H1 (cell line): ENCODE data around the gene PLPPR1. TPM values are rescaled to one million over a fixed set of nuclear protein-coding genes. Genes with fewer than 3 reads are reported as not detected.
"Not testable (repeated sequence)": the region's sequence is repeated elsewhere in the genome, so short reads cannot be mapped to it uniquely, and the experiment has no call there.

Experiments
- CTCF ChIA-PET: fragments of 300-600 bp; sonication (Branson Sonifier 250); formaldehyde crosslinking; loops from one replicate; lab custom pipeline; 2021; ENCODE audit not compliant: partially characterized antibody; lab: Charles Lee
- POLR2A ChIA-PET: fragments of 300-600 bp; sonication (Branson Sonifier 250); formaldehyde crosslinking; loops from one replicate; lab custom pipeline; 2021; ENCODE audit warnings: inconsistent platforms; ENCODE audit not compliant: partially characterized antibody; lab: Charles Lee
- DNase-seq, 2 experiments: peaks; one replicate each; pipeline versions ENCODE4 v3.0.0 to v3.0.0-alpha.2; 2010 to 2022; ENCODE audit warnings: low spot score in 2 of 2, low read depth in 1 of 2, mixed read lengths in 1 of 2
- FAIRE-seq: peaks from 2 replicates; lab custom pipeline; 2011; peaks lifted over from hg19 to GRCh38; lab: Jason Lieb, UNC
- H2AFZ ChIP-seq: 2 replicates; pipeline ENCODE4 v1.8.1; 2012; ENCODE audit warnings: low read length, inconsistent platforms
- H2AK5ac ChIP-seq: 2 replicates; pipeline ENCODE4 v1.6.1; 2013; ENCODE audit warnings: low read depth, low read length
- H2BK120ac ChIP-seq: replicated peaks from 2 replicates; pipeline ENCODE3; 2013; ENCODE audit warnings: low read depth, low read length, inconsistent platforms
- H2BK12ac ChIP-seq: 2 replicates; pipeline ENCODE4 v1.6.1; 2013; ENCODE audit warnings: low read depth, low read length
- H2BK15ac ChIP-seq: 2 replicates; pipeline ENCODE4 v1.6.1; 2013; ENCODE audit warnings: low read length
- H2BK20ac ChIP-seq: 2 replicates; pipeline ENCODE4 v1.6.1; 2013; ENCODE audit warnings: low read length
- H2BK5ac ChIP-seq: 2 replicates; pipeline ENCODE4 v1.6.1; 2013; ENCODE audit warnings: low read depth, low read length
- H3K14ac ChIP-seq: 2 replicates; pipeline ENCODE4 v1.6.1; 2013; ENCODE audit warnings: inconsistent platforms; ENCODE audit not compliant: insufficient read length
- H3K18ac ChIP-seq: 2 replicates; pipeline ENCODE4 v1.6.1; 2013; ENCODE audit warnings: low read length; ENCODE audit errors: extremely low read depth
- H3K23ac ChIP-seq: 2 replicates; pipeline ENCODE4 v1.6.1; 2013; ENCODE audit warnings: inconsistent platforms; ENCODE audit not compliant: insufficient read length
- H3K23me2 ChIP-seq: 2 replicates; pipeline ENCODE4 v1.6.1; 2013; ENCODE audit warnings: low read depth, low read length
- H3K27ac ChIP-seq: 2 replicates; pipeline ENCODE4 v1.6.1; 2011; ENCODE audit warnings: low read depth, low read length, inconsistent platforms
- H3K27me3 ChIP-seq, 4 experiments: replicated peaks in 1 of 4; 1 replicate in 1 of 4; 2 replicates in 3 of 4; pipeline versions ENCODE4 v1.6.1 to v1.8.1; 2011 to 2013; ENCODE audit warnings: low read length in 3 of 4, mild to moderate bottlenecking in 3 of 4, inconsistent platforms in 2 of 4, mixed read lengths in 2 of 4, moderate library complexity in 1 of 4; ENCODE audit not compliant: control insufficient read depth in 3 of 4, insufficient read depth in 3 of 4; ENCODE audit errors: extremely low read depth in 1 of 4
- H3K36me3 ChIP-seq, 4 experiments: 2 replicates each; pipeline versions ENCODE4 v1.6.1 to v1.8.1; 2011 to 2013; ENCODE audit warnings: mild to moderate bottlenecking in 4 of 4, low read length in 3 of 4, moderate library complexity in 2 of 4, control low read depth in 1 of 4, inconsistent platforms in 1 of 4; ENCODE audit not compliant: insufficient read depth in 4 of 4, control insufficient read depth in 2 of 4
- H3K4ac ChIP-seq: replicated peaks from 2 replicates; pipeline ENCODE3; 2013; ENCODE audit warnings: low read length, low read depth, mixed read lengths, inconsistent platforms; ENCODE audit not compliant: insufficient read length
- H3K4me1 ChIP-seq, 4 experiments: replicated peaks in 1 of 4; 1 replicate in 1 of 4; 2 replicates in 3 of 4; pipeline versions ENCODE4 v1.6.1 to v1.8.1; 2011 to 2013; ENCODE audit warnings: low read length in 3 of 4, inconsistent platforms in 2 of 4, mixed read lengths in 1 of 4; ENCODE audit not compliant: insufficient read depth in 4 of 4, control insufficient read depth in 3 of 4
- H3K4me2 ChIP-seq, 2 experiments: 2 replicates each; pipeline versions ENCODE4 v1.6.1 to v1.8.1; 2011 to 2013; ENCODE audit warnings: low read depth in 2 of 2, low read length in 2 of 2, control low read depth in 1 of 2, inconsistent platforms in 1 of 2, mild to moderate bottlenecking in 1 of 2; ENCODE audit not compliant: insufficient read depth in 1 of 2
- H3K4me3 ChIP-seq, 4 experiments: fragments of 200-600, 300-600 bp in 1 of 4; sonication (generic), shearing (Covaris generic), sonication (Bioruptor Twin) in 1 of 4; 2 replicates each; pipeline versions ENCODE4 v1.5.1 to v1.8.1; 2011 to 2016; ENCODE audit warnings: low read length in 4 of 4, low read depth in 3 of 4, control low read depth in 2 of 4, inconsistent platforms in 2 of 4, mild to moderate bottlenecking in 2 of 4, mixed read lengths in 1 of 4, moderate library complexity in 1 of 4; ENCODE audit not compliant: insufficient read depth in 2 of 4; ENCODE audit errors: extremely low read depth in 1 of 4
- H3K56ac ChIP-seq: replicated peaks from 2 replicates; pipeline ENCODE3; 2013; ENCODE audit warnings: low read depth, mild to moderate bottlenecking, mixed read lengths, low read length, inconsistent platforms; ENCODE audit not compliant: insufficient read length
- H3K79me1 ChIP-seq: 2 replicates; pipeline ENCODE4 v1.6.1; 2013; ENCODE audit warnings: low read depth, low read length, control low read depth
- H3K79me2 ChIP-seq, 2 experiments: 2 replicates each; pipeline versions ENCODE4 v1.6.1 to v1.8.1; 2012 to 2013; ENCODE audit warnings: low read length in 2 of 2, mild to moderate bottlenecking in 2 of 2, inconsistent platforms in 1 of 2; ENCODE audit not compliant: insufficient read depth in 2 of 2, control insufficient read depth in 1 of 2
- H3K9ac ChIP-seq, 4 experiments: replicated peaks in 1 of 4; 1 replicate in 1 of 4; 2 replicates in 3 of 4; pipeline versions ENCODE4 v1.6.1 to v1.8.1; 2011 to 2013; ENCODE audit warnings: low read depth in 3 of 4, low read length in 3 of 4, control low read depth in 2 of 4, mild to moderate bottlenecking in 2 of 4, moderate library complexity in 2 of 4, inconsistent platforms in 1 of 4; ENCODE audit errors: extremely low read depth in 1 of 4
- H3K9me3 ChIP-seq, 2 experiments: 2 replicates each; pipeline versions ENCODE4 v1.6.1 to v1.8.1; 2012 to 2013; ENCODE audit warnings: mild to moderate bottlenecking in 2 of 2, moderate library complexity in 2 of 2, control low read depth in 1 of 2, inconsistent platforms in 1 of 2, low read depth in 1 of 2, low read length in 1 of 2, mixed read lengths in 1 of 2; ENCODE audit not compliant: insufficient read depth in 2 of 2
- H4K20me1 ChIP-seq, 2 experiments: replicated peaks in 1 of 2; 2 replicates each; pipeline versions ENCODE3 to v1.8.1; 2011 to 2013; ENCODE audit warnings: inconsistent platforms in 2 of 2, low read length in 2 of 2, mild to moderate bottlenecking in 1 of 2; ENCODE audit not compliant: insufficient read depth in 2 of 2, control insufficient read depth in 1 of 2
- H4K5ac ChIP-seq: 2 replicates; pipeline ENCODE4 v1.6.1; 2013; ENCODE audit warnings: low read length, low read depth, mixed read lengths, inconsistent platforms; ENCODE audit not compliant: insufficient read length
- H4K8ac ChIP-seq: 2 replicates; pipeline ENCODE4 v1.8.0; 2013; ENCODE audit warnings: mild to moderate bottlenecking, moderate library complexity, low read length, inconsistent platforms; ENCODE audit not compliant: insufficient read depth; ENCODE audit errors: extremely low read depth
- H4K91ac ChIP-seq: replicated peaks from 2 replicates; pipeline ENCODE3; 2013; ENCODE audit warnings: low read length, mixed read lengths, inconsistent platforms; ENCODE audit not compliant: insufficient read length
- WGBS, 2 experiments: shearing (Covaris generic) in 1 of 2; methylation state at CpG; one replicate each; pipeline versions ENCODE4 v1.1.6 to v1.1.7; 2013 to 2015; ENCODE audit warnings: low lambda C conversion rate in 2 of 2, mixed read lengths in 2 of 2, inconsistent platforms in 1 of 2, low coverage in 1 of 2, missing lambda C conversion rate in 1 of 2; ENCODE audit not compliant: insufficient replicate concordance in 2 of 2, insufficient coverage in 1 of 2, insufficient read length in 1 of 2; ENCODE audit errors: extremely low coverage in 1 of 2, missing lambda C conversion rate in 1 of 2; 5-methylcytosine and 5-hydroxymethylcytosine counted together
- polyA plus RNA-seq, 7 experiments: library from polyadenylated mRNA; depleted of rRNA in 3 of 7; stranded (reverse) in 5 of 7; unstranded in 2 of 7; fragments of >200 nt in 5 of 7; fragments of 200-250 nt in 2 of 7; gene quantifications; 1 replicate in 5 of 7; 2 replicates in 1 of 7; 4 replicates in 1 of 7; pipeline versions ENCODE4 v1.2.1 to v1.2.3, GENCODE V29; 2011 to 2013; ENCODE audit warnings: missing spikeins in 2 of 7, mixed read lengths in 2 of 7
- total RNA-seq: library from RNA; stranded (reverse); fragmentation: NEBNext Ultra II Directional; extraction: Animal tissue kit (Norgen Biotek cat#: 25700); gene quantifications from 2 replicates; pipeline ENCODE4 v1.2.1, GENCODE V29; 2021

PLPPR1 gene
- total and polyA plus RNA-seq, 2 of the 8 experiments (the other 6 are each of a cell fraction or from before 2014, with no cell fraction given) = 1.4 to 1.8 TPM

DNA sequence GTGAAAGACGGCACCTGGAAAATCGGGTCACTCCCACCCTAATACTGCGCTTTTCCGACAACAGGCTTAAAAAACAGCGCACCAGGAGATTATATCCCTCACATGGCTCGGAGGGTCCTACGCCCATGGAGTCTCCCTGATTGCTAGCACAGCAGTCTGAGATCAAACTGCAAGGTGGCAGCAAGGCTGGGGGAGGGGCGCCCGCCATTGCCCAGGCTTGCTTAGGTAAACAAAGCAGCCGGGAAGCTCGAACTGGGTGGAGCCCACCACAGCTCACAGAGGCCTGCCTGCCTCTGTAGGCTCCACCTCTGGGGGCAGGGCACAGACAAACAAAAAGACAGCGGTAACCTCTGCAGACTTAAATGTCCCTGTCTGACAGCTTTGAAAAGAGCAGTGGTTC is 262.5 kb downstream of the PLPPR1 start:
- H3K27ac ChIP-seq, H2BK20ac ChIP-seq, POLR2A ChIA-PET, H2AFZ ChIP-seq, H3K9ac ChIP-seq, H2BK12ac ChIP-seq, H4K8ac ChIP-seq, H3K4me3 ChIP-seq, H2BK120ac ChIP-seq, H2BK15ac ChIP-seq, H3K36me3 ChIP-seq, FAIRE-seq, H2BK5ac ChIP-seq, H3K56ac ChIP-seq, H4K91ac ChIP-seq, DNase-seq, H3K14ac ChIP-seq, H3K79me1 ChIP-seq, H4K5ac ChIP-seq, H3K4me2 ChIP-seq, H2AK5ac ChIP-seq, H3K23ac ChIP-seq, H3K4ac ChIP-seq, H4K20me1 ChIP-seq, H3K9me3 ChIP-seq, H3K23me2 ChIP-seq, H3K4me1 ChIP-seq, H3K79me2 ChIP-seq, H3K18ac ChIP-seq, H3K27me3 ChIP-seq: not testable (repeated sequence)
- CTCF ChIA-PET = interaction anchor here (1.5 kb wide), 1 partner anchor 16 kb away, joined by 3 read pairs; no protein-coding TSS in a partner anchor
- 97% methylated on average over 7 of the region's 12 CpGs; no CpG with 5 or more reads in 1 of the 2 experiments for WGBS, 2 experiments
